Endodermal cell (in vitro differentiated cells): Measurements from ENCODE around the gene CDH20. TPM values are rescaled to one million over a fixed set of nuclear protein-coding genes. Genes with fewer than 3 reads are reported as not detected.

ENCODE experiments used
- DNase-seq: peaks from one replicate; pipeline ENCODE4 v3.0.0-alpha.2; 2017
- H3K27ac ChIP-seq: 2 replicates; pipeline ENCODE4 v1.5.1; 2013; ENCODE audit warnings: mild to moderate bottlenecking, low read depth, low read length, moderate library complexity
- H3K27me3 ChIP-seq: 2 replicates; pipeline ENCODE4 v1.6.1; 2013; ENCODE audit warnings: mild to moderate bottlenecking, low read length, moderate library complexity; ENCODE audit not compliant: insufficient read depth, control insufficient read depth, poor library complexity, severe bottlenecking
- H3K36me3 ChIP-seq: 2 replicates; pipeline ENCODE4 v1.7.0; 2013; ENCODE audit warnings: mild to moderate bottlenecking, low read length, moderate library complexity; ENCODE audit not compliant: control insufficient read depth, insufficient read depth
- H3K4me1 ChIP-seq: one replicate; pipeline ENCODE4 v1.7.0; 2013; ENCODE audit warnings: low read length; ENCODE audit not compliant: control insufficient read depth, insufficient read depth
- H3K4me3 ChIP-seq: 2 replicates; pipeline ENCODE4 v1.5.1; 2013; ENCODE audit warnings: mild to moderate bottlenecking, low read length, moderate library complexity
- H3K9ac ChIP-seq: 2 replicates; pipeline ENCODE4 v1.6.1; 2013; ENCODE audit warnings: mild to moderate bottlenecking, low read length, moderate library complexity; ENCODE audit not compliant: poor library complexity, severe bottlenecking; ENCODE audit errors: extremely low read depth
- H3K9me3 ChIP-seq: 2 replicates; pipeline ENCODE4 v1.6.1; 2013; ENCODE audit warnings: mild to moderate bottlenecking, low read length, moderate library complexity; ENCODE audit not compliant: control insufficient read depth
- H3K27ac Mint-ChIP-seq: 2 replicates; pipeline ENCODE4 v1.8.0; 2020; ENCODE audit warnings: mixed read lengths
- H3K27me3 Mint-ChIP-seq: 2 replicates; pipeline ENCODE4 v1.8.0; 2021; ENCODE audit warnings: mild to moderate bottlenecking, mixed read lengths; ENCODE audit not compliant: insufficient read depth
- H3K36me3 Mint-ChIP-seq: 2 replicates; pipeline ENCODE4 v1.8.0; 2020; ENCODE audit warnings: low read depth, mixed read lengths
- H3K4me1 Mint-ChIP-seq: 2 replicates; pipeline ENCODE4 v1.8.0; 2020; ENCODE audit warnings: mixed read lengths
- H3K4me3 Mint-ChIP-seq: 2 replicates; pipeline ENCODE4 v1.8.0; 2020; ENCODE audit warnings: mild to moderate bottlenecking, moderate library complexity, mixed read lengths
- H3K9me3 Mint-ChIP-seq: 2 replicates; pipeline ENCODE4 v1.8.0; 2020; ENCODE audit warnings: mild to moderate bottlenecking, mixed read lengths
- CTCF ChIP-seq: fragments of 200-600 bp; sonication (generic); conservative IDR thresholded peaks from 2 replicates; pipeline ENCODE4 v1.5.0; 2021; ENCODE audit warnings: antibody characterized with exemption, mild to moderate bottlenecking
- WGBS, 2 experiments: methylation state at CpG; one replicate each; pipeline versions ENCODE4 v1.1.5 to v1.1.7; 2013; ENCODE audit warnings: missing lambda C conversion rate in 2 of 2, mixed read lengths in 1 of 2; ENCODE audit not compliant: insufficient coverage in 1 of 2, insufficient read length in 1 of 2; 5-methylcytosine and 5-hydroxymethylcytosine counted together
- total RNA-seq, 2 donors: library from RNA; stranded (reverse); fragmentation: NEBNext Ultra II Directional in 1 of 2; extraction: Animal tissue kit (Norgen Biotek cat#: 25700) in 1 of 2; gene quantifications; 2 replicates in 1 of 2; 3 replicates in 1 of 2; pipeline ENCODE4 v1.2.1, GENCODE V29; 2021

CDH20 gene
- total RNA-seq, 2 donors from 2014 or later, result 0.11 to 0.75 TPM

GRCh38 chr18:61597316-61597715, 264.1 kb downstream of the CDH20 start:
- Mint-ChIP-seq H3K36me3 (no peaks in the 10 kb centered on the region), H3K4me1 (peaks cover 2% of the 10 kb centered on the region), H3K27ac (no peak overlapping the region), H3K4me3 (no peak overlapping the region), H3K9me3 (no peaks in the 10 kb centered on the region), H3K27me3 (no peaks in the 10 kb centered on the region)
- TF ChIP-seq CTCF, result no peak
- no peaks in the 10 kb centered on the region for H3K27me3 ChIP-seq
- H3K4me1 ChIP-seq, result no peaks in the 10 kb centered on the region
- H3K4me3 ChIP-seq, result no peak overlapping the region
- no CpG with 5 or more reads among the region's 1 CpG for WGBS, 2 experiments
- DNase-seq, result no peak
- H3K9ac ChIP-seq, result no peak overlapping the region
- no peaks in the 10 kb centered on the region for H3K9me3 ChIP-seq
- H3K36me3 ChIP-seq, result no peaks in the 10 kb centered on the region
- H3K27ac ChIP-seq, result no peak overlapping the region

- H3K9me3 ChIP-seq, result no peaks in the 10 kb centered on the region
- H3K9me3 Mint-ChIP-seq, result no peaks in the 10 kb centered on the region
- H3K4me3 ChIP-seq, result no peak overlapping the region
- no peak overlapping the region for H3K27ac Mint-ChIP-seq
- WGBS, 2 experiments, result 85 to 92% methylated on average over 4 of the region's 4 CpGs
- no peaks in the 10 kb centered on the region for H3K27me3 Mint-ChIP-seq
- no peaks in the 10 kb centered on the region for H3K36me3 ChIP-seq
- no peaks in the 10 kb centered on the region for H3K27me3 ChIP-seq
- TF ChIP-seq CTCF, result no peak
- no peak overlapping the region for H3K27ac ChIP-seq
- no peak for DNase-seq
- no peak overlapping the region for H3K4me3 Mint-ChIP-seq
- H3K36me3 Mint-ChIP-seq, result no peaks in the 10 kb centered on the region
- peaks cover 10% of the 10 kb centered on the region for H3K4me1 Mint-ChIP-seq
- H3K4me1 ChIP-seq, result no peaks in the 10 kb centered on the region
- no peak overlapping the region for H3K9ac ChIP-seq
These were observed 267.2 kb downstream of the CDH20 start for GRCh38 chr18:61600422-61600821.

GRCh38 chr18:61602836-61603235, 269.6 kb downstream of the CDH20 start:
- Histone ChIP-seq H3K9me3 (no peaks in the 10 kb centered on the region), H3K9ac (no peak overlapping the region), H3K27me3 (no peaks in the 10 kb centered on the region), H3K27ac (no peak overlapping the region), H3K4me1 (peaks cover 3% of the 10 kb centered on the region), H3K36me3 (no peaks in the 10 kb centered on the region), H3K4me3 (no peak overlapping the region)
- DNase-seq, result no peak
- H3K4me1 Mint-ChIP-seq, result peaks cover 23% of the 10 kb centered on the region
- H3K27me3 Mint-ChIP-seq, result no peaks in the 10 kb centered on the region
- H3K36me3 Mint-ChIP-seq, result no peaks in the 10 kb centered on the region
- 94% methylated on average over 2 of the region's 2 CpGs; no CpG with 5 or more reads in 1 of the 2 experiments for WGBS, 2 experiments
- TF ChIP-seq CTCF, result no peak
- H3K27ac Mint-ChIP-seq, result no peak overlapping the region
- H3K4me3 Mint-ChIP-seq, result no peak overlapping the region
- H3K9me3 Mint-ChIP-seq, result no peaks in the 10 kb centered on the region
